Endothelial cell of umbilical vein (primary cell): Measurements from ENCODE around the gene RNF227.

Experiments used
- EZH2 ChIP-seq: IDR thresholded peaks from 2 replicates; pipeline ENCODE4 v1.6.1; 2012; ENCODE audit warnings: borderline replicate concordance, low read depth, mild to moderate bottlenecking, moderate library complexity, low read length, inconsistent platforms; ENCODE audit not compliant: severe bottlenecking
- FOS ChIP-seq: IDR thresholded peaks from 2 replicates; pipeline ENCODE4 v1.6.1; 2011; ENCODE audit warnings: mild to moderate bottlenecking, low read length, moderate library complexity, borderline replicate concordance; ENCODE audit not compliant: insufficient read depth
- JUN ChIP-seq: IDR thresholded peaks from 2 replicates; pipeline ENCODE4 v1.6.1; 2011; ENCODE audit warnings: borderline replicate concordance, low read depth; ENCODE audit not compliant: insufficient read length, insufficient read depth
- MYC ChIP-seq: IDR thresholded peaks from one replicate; pipeline ENCODE4 v1.6.1; 2011; ENCODE audit warnings: mild to moderate bottlenecking, low read depth, low read length
- POLR2A ChIP-seq: IDR thresholded peaks from 2 replicates; pipeline ENCODE4 v1.6.1; 2012; ENCODE audit warnings: low read depth, mild to moderate bottlenecking, control low read depth, low read length
- POLR2AphosphoS5 ChIP-seq: IDR thresholded peaks from 2 replicates; pipeline ENCODE4 v1.6.1; 2012; ENCODE audit warnings: low read depth, mild to moderate bottlenecking, control low read depth, low read length, moderate library complexity; ENCODE audit not compliant: insufficient read depth
- TF ChIP-seq, protein P1 (sequence below), 2 donors: IDR thresholded peaks; 1 replicate in 1 of 2; 2 replicates in 1 of 2; pipeline ENCODE4 v1.5.1; 2011; ENCODE audit warnings: low read length in 2 of 2, mild to moderate bottlenecking in 2 of 2, moderate library complexity in 2 of 2, control low read depth in 1 of 2, inconsistent platforms in 1 of 2, low read depth in 1 of 2; ENCODE audit not compliant: insufficient read depth in 1 of 2; ENCODE audit errors: extremely low read depth in 1 of 2

GRCh38 chr17:7961421-7961820 is 45.3 kb upstream of the RNF227 start:
- TF ChIP-seq POLR2AphosphoS5 (no peak), EZH2 (no peak), POLR2A (no peak), JUN (no peak), FOS (no peak), MYC (no peak)
- TF ChIP-seq, protein P1, sequence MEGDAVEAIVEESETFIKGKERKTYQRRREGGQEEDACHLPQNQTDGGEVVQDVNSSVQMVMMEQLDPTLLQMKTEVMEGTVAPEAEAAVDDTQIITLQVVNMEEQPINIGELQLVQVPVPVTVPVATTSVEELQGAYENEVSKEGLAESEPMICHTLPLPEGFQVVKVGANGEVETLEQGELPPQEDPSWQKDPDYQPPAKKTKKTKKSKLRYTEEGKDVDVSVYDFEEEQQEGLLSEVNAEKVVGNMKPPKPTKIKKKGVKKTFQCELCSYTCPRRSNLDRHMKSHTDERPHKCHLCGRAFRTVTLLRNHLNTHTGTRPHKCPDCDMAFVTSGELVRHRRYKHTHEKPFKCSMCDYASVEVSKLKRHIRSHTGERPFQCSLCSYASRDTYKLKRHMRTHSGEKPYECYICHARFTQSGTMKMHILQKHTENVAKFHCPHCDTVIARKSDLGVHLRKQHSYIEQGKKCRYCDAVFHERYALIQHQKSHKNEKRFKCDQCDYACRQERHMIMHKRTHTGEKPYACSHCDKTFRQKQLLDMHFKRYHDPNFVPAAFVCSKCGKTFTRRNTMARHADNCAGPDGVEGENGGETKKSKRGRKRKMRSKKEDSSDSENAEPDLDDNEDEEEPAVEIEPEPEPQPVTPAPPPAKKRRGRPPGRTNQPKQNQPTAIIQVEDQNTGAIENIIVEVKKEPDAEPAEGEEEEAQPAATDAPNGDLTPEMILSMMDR (IDR thresholded peaks at IDR 0.05; ENCODE audit: extremely low read depth in 1 of 2, insufficient read depth in 1 of 2, low read depth in 1 of 2, low read length in 2 of 2): no peak
